Activated CD4-positive, CD25-positive, alpha-beta regulatory T cell treated with anti-CD3 and anti-CD28 coated beads, Interleukin-2, amount 50 U/mL, for 72 hours (primary cell): ENCODE data around the gene ITPR1.

Experiments
- DNase-seq: peaks from one replicate; pipeline ENCODE4 v3.0.0; 2021

Gene ITPR1

DNA sequence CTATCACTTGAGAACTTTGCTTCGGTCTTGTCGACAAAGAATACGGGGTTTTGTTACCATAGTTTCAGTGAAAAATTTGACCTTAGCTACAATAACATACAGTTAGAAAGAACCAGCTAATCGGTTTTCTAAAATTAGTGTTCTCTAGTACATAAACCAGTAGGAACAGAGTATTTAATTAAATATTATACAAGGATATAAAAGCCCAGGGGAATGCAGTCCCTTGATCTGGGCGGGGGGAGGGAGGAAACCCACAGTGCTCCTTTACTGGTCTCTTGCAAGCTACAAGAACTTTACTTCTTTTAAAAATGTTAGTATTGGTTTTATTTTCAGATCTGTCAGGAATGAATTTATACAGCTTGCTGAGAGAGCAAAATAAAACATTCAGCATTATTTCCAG, 41.8 kb downstream of the ITPR1 start:
- DNase-seq: no peak

DNA sequence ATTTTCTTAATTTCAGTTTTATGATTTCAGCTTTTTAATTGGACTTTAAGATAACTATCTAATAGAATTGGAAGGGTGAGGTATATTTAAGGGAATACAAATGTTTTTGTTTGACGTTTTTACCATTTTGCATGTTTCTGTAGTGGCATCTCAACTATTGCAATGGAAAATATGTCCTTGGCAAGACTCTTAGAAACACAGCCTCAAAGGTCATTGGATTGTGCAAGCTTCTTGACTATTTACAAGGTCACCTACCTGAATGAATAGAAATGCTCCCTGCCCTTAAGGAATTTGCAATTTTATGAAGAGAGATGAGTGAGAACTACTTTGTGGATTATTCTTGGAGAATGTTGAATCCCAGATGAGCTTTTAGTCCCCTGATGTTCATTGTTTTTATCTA, 43.1 kb downstream of the ITPR1 start:
- DNase-seq: no peak

DNA sequence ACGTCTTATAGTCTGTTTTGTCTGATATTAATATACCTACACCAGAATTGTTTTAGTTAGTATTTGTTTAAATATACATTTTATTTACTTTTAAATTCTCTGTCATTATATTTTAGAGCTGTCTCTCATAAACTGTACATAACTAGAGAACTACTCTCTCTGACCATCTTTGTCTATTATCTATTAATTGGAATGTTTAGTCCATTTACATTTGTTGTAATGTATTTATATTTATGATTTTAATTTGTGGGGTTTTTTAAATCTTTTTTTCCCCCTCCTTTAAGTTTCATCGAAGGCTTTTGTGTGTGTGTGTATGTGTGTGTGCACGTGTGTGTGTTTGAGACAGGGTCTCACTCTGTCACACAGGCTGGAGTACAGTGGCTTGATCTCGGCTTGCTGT, 47.1 kb downstream of the ITPR1 start:
- no peak for DNase-seq

DNA sequence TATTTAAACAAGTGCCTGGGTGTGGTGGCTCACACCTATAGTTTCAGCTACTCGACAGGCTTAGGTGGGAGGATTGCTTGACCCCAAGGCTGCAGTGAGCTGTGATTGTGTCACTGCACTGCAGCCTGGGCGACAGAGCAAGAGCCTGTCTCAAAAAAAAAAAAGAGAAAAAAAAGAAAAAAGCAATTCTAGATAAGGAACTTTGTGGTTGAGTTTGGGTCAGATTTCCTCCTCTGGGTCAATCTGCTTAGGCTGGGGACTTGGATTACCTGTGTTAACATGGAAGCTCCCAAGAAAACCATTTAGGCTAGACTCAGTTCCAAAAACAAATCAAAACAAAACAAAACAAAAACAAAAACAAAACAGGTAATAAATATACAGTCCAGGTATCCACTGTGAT, 50.0 kb downstream of the ITPR1 start:
- no peak for DNase-seq

DNA sequence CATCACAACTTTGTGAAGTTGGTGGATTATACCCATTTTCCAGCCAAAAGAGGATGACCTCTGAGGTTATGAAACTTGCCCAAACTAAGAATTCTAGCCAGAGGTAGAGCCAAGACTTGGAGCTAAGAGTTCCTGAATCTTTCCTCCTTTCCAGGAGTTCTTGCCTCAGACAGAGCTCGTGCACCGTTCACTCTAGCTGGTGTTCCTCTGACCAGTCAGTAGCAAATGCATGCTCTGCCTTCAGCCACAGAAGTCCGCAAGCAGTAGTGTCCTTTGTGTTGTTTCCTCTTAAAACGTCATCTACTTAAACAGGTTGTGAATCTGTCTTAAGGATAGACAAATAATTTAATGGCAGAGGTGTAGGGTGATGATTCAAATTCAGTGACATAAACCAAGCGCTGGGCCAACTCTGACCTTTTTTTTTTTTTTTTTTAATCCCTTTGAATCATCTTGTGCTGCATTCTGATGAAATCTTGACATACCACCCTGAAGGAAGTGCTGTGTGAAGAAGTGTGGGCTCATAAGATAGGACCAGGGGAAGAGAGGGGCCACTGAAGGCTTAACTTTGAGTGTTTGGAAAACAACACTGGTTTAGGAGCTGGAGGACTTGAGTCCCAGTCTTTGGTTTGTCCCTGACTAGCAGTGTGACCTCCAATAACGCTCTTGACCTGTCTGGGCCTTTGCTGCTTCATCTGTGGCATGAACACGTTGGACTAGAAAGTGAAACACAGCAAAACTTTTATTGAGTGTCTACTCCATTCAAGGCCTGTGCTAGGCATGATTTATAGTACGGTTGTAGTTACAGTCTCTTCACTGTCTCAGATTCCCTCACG, 53.4 kb downstream of the ITPR1 start:
- no peak for DNase-seq

DNA sequence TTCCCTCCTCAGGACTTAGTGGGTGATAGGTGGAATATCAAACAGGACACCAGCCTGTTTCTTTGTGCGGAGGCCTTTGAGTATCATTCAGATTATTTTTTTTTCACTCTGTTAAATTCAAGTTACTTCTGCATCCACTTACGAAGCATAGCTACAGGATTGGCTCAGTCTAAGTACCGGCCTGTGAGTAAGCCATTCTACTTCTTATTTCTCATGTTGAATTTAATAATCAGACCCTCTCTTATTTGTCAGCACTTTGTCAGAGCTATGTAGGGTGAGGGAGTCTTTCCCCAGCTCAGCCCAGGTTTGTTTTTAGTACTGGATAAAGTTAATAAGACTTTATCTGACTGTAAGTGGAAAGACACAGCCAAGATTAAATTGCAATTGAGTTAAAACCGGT, 54.7 kb downstream of the ITPR1 start:
- no peak for DNase-seq

DNA sequence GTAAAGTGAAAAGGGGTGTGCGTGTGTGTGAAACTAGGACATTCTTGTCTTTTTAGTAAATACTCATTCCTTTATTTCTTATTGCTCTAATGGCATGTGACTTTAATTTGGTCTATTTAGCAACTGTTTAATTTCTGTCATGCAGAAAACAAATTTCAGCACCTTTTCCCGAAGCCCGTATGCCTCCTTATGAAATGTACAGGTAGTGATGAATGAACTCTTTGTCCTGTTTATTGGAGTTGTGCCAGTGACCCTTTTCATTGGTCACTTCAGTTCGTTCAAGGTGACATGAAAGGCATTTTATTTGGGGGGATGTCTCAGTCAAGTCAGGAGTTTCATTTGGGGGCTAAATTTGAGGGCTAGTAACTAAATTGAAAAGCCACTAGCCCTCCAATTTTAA, 55.2 kb downstream of the ITPR1 start:
- DNase-seq: no peak

DNA sequence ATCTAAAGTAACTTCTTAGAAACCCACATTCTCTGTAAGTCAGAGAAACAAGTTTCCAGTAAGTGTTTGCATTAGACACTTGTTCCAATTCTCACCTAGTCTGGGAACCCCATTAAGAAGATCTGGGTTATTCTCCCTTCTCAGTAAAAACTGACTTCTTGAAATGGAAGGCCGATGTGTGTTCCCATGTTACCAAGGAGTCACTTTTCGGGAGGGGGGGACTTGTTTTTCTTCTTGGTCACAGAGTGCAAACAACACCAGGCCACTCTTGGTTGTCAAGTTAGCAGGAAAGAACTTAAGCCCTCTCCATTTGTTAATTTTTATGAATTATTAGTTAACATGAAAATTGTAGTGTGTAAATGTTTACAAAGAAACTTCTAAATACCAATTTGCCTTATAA, 55.6 kb downstream of the ITPR1 start:
- DNase-seq: no peak

DNA sequence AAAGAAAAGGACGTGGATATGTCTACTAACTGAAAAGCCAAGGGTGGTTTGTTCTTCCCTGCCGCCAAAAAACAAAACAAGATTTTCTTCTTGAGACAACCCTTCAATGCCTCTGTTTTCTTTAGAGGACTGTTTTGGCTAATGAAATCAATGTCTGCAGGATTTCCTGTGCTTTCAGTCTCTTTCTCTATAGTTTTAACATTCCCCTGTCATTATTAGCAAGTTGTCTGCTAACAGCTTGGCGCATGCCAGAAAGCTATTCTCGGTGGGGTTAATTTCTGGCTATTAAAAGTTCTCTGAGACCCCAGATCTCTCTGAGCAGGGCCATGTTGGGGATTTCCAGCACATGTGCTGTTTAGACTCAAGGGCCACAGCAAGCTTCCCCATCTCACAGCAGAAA, 56.7 kb downstream of the ITPR1 start:
- no peak for DNase-seq

DNA sequence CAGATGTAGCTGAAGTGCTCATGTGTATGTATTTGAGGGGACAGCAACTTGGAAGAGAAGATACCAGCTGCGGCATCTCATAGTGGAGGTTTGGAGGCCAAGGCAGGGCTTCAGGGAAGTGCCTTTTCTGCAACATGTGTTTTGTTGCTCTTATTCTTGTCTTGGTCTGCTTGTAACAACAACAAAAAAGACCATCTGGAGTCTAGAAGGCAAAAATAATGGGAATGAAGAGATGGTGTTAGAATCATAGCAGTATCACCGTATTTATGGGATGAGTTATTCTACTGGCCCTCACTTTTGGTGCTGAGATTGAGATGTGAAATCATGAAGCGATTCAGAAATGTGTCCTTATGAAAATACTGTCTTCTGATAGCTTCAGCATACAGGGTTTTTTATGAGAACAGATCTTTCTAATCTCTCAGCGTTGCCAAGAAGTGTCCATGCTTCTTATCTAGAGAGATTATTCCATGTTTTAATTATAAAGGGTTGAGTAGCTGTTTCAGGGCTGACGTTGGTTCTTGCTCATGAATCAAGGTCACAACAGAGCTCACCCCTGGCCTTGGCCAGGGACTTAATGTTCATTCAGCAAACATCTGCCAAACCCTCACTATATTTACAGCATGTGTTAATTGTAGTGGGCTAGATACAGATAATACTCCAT, 58.0 kb downstream of the ITPR1 start:
- no peak for DNase-seq

DNA sequence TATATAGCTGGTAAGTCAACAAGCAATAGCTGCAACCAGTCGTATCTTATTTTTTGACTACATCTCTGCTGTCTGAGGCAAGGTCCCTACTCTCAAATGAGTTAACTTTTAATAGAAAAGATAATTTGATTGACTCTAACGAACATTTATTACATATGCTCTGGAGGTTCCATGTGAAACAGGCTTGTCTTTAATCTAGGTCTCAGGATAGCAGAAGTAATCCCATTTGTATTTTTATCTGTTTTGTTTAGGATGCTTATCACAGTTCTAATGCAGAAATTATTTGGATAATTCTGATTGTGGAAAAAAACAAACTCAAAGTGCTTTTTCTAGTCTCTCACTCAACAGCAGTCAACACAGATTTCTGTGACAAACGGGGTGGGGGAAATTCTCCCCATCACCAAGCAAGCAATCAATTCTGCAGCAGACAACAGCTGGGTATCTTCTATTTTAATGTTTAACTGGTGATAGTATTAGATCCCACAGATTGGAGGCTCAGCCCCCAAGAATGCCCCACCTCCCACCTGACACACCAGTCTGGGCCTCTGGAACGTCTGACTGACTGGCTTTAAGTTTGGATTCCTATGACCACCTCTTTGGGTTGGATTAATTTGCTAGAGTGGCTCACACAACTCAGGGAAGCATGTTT, 58.8 kb downstream of the ITPR1 start:
- no peak for DNase-seq

DNA sequence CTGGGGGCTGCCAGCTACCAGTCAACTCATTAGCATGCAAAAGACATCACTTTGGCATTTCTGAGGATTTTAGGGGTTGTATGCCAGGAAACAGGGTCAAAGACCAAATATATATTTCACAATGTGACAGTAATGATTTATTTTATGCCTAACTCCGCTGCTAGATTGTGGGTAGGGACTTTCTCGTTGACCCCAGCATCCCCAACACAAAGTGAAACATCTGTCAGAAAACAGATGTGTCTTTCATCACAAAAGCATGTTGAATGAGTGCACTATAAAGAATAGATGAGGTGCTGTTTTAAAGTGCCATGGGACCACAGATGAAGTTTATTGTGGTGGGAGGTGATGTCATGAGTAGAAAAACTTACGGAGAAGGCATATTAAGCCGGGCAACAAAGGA, 59.7 kb downstream of the ITPR1 start:
- no peak for DNase-seq

DNA sequence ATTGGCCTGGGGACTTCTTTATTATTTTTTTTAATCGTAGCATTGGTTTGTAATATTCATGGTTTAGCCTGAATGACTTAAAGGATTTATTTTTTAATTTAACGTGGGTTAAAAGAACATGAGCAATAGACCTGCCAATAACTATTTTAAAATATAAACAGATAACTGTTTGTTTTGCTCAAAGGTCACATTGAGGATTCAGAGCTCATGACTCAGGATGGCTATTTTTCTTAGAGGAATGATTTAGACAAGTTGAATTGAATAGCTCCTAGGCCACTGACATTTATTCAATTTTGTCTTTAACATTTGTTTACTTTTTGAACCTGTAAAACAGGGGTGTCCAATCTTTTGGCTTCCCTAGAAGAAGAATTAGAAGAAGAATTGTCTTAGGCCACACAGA, 68.5 kb downstream of the ITPR1 start:
- no peak for DNase-seq

DNA sequence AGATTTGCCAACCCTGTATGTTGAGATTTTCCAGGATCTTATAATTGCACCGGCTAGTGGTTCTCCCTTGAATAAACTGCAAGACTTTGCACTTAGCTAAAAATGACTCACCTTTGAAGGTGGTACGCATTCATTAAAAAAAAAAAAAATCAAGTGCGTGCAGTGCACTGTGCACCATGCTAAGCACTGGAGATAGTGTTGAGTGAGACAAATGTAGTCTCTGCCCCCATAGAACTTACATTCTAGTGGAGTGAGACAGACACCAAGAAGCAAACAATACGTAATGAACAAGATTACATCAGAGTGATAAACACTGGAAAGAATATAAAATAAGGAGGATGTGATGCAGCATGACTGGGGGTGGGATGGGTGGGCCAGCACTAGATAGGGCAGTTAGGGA, 69.4 kb downstream of the ITPR1 start:
- DNase-seq: no peak

DNA sequence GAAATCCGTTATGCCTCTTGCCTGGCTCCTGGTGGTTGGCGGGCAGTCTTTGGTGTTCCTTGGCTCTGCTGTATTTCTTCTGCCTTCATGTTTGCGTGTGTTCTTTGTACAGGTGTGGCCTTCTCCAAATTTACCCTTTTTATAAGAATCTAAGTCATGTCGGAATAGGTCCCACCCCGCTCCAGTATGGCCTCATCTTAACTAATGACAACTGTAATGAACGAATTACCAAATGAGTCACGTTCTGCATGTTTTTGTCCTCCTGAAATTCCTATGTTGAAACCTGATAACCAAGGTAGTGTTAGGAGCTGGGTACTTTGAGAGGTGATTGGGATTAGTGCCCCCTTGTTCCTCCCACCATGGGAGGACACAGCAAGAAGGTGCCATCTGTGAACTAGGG, 71.1 kb downstream of the ITPR1 start:
- no peak for DNase-seq

DNA sequence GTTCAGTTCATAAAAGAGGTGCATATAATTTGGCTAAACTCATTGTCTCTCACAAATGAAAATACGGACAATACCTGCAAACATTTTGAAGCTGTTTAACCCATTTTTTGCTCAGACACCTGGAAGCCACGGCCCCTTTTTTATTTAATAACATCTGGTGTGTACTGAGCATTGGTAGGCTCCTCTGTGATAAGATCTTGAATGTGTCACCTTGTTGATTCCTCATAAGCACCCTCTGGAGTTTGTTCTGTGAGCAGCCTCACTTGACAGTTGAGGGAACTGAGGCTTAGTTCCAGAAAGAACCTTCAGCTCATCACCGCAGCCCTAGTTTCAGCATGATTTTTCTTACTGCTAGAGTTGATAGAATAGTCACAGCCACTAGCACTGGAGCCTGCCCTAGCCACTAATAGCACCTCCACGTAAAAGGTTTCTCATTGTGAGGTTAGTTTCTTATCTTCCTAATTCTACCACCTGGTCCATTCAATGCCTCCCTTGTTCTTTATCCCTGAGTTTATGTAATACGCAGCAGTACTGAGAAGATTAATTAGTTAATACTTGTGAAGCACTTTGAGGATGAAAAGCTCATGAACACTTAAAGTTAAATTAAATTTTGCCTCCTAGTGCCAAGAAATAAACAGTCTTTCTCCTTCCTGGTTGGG, 71.9 kb downstream of the ITPR1 start:
- DNase-seq: no peak

DNA sequence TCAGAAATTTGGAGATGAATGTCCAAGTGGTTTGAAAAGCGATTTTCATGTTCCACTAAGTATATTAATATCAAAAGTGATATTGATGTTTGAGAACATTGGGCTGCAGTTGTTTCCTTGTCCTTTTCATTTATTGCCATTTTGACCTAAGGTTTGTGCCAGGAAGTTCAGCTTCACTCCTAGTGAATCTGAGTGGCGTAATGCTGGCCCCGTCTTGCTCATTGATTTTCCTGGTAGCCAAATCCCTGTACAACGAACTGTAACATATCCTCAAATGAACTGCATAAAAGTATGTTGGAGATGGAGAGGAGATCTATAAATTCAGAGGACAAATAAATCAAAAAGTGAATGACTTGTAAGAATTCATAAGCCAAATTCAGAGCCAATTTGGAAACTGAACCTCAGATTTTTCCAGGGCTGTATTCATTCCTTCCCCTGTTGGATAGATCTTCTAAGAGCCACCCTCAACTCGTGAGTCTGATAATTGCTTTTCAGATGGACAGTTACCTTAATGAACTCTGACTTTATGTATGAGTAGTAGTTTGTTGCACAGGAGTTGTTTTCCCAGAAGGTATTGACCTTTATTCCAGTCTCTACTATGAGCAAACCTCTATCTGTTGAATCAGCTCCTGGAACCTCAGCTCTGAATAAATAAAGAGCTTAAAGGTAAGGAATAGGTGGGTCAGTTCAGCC, 72.8 kb downstream of the ITPR1 start:
- no peak for DNase-seq

DNA sequence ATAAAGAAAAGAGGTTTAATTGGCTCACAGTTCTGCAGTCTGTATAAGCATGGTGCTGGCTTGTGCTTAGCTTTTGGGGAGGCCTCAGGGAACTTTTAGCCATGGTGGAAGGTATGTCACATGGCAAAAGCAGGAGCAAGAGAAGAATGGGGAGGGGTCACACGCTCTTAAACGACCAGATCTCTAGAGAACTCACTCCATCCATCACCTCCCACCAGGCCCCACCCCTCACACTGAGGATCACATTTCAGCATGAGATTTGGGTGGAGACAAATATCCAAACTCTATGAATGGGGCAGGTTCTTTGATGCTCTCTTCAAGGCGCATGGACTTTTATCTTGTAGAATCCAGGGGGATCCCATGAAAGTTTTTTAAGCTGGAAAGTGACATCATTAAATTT, 75.7 kb downstream of the ITPR1 start:
- no peak for DNase-seq

DNA sequence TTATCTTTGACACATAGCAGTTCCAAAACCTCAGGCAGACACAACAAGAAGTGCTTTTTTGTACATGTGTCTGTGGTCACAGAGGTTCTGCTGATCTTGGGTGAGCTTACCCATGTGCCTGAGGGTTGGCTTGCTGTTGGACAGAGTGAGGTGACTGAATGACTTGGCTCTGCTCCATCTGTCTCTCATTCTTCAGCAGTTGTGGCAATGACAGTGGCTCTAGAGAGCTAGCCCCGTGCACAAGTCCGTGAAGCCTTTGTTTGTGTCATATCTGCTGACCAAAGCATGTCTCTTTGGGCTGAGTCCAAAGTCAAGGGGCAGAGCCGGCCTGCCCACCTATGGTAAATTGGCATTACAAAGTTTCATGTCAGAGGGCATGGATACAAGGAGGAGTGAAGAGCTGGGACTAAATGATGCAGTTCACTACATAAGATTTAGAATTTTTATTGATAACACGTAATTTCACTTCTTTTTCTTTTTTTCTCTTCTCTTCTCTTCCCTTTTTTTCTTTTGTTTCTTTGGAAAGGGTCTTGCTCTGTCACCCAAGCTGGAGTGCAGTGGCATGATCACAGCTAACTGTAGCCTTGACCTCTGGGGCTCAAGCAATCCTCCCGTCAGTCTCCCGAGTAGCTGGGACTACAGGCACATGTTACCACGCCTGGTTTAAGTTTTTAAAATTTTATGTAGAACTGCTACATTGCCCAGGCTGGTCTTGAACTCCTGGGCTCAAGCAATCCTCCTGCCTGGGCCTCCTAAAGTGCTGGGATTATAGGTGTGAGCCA, 77.9 kb downstream of the ITPR1 start:
- no peak for DNase-seq

DNA sequence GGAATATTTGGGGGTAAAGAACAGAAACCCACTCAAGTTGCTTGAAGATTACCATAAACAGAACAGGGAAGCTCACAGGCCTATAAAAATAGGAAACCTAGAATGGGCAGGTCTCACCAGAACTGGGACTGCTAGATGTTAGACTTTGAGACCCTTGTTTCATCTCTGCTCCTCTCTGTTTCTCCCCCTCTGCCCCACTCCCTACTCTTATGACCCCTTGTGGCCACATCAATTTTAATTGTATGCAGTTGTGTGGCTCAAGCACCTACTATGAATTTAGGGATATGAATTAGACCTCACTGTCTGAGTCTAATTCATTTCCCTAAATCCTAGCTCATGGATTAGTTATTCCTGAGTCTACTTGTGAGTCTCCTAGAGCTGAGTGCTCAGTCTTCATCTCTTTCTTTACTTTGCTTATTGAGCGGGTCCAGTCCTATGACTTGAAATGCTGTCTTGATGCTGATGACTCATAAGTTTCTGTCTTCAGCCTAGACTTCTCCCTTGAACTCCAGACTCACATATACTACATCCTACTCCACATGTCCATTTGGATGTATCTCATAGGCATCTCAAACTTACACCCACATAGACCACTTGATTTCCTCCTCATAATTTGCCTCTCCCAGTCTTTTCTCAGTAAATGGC, 78.7 kb downstream of the ITPR1 start:
- no peak for DNase-seq

DNA sequence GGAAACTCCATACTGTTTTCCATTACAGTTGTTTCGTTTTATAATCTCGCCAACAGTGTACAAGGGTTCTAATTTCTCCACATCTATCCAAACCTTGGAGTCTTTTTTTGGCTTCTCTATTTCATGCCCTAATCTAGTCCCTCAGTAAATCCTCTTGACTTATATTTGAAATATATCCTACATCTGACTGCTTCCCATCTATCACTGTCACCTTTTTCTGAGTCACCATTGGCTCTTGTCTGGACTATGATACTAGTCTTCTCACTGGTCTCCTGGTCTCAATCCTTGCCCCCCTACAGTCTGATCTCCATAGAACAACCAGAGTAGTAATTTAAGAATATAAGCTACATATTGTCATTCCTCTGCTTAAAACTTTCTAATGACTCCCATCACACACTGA, 80.0 kb downstream of the ITPR1 start:
- DNase-seq: no peak
